ENCODE data around the gene BRS3.

BRS3 gene

DNA sequence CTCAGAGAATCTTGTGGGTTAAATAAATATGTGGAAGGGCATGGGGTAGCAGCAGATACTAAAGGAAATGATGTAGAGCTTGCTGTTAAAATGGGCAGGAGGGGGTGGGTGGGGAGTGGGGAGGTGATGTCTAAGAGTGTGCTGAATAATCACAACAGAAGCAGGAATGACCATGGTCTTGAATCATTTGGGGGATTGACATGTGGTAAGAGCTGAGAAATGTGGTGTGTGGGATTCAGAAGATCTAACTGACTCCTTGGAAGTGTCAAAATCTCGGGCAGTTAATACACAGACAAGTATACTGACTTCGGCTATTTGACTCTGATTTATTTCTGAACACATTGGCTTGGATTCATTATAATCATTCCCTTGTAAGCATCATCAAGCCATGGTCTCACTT lies 51.1 kb downstream of the BRS3 start:
- H3K79me2 ChIP-seq (ENCODE audit: insufficient read depth, low read depth) = no peaks in the 10 kb centered on the region
- H4K20me1 ChIP-seq (ENCODE audit: insufficient read depth) = no peaks in the 10 kb centered on the region
- no peaks in the 10 kb centered on the region for H3K4me1 ChIP-seq (ENCODE audit: low read depth, poor library complexity, severe bottlenecking)
- H2AFZ ChIP-seq (ENCODE audit: low read depth) = no peak overlapping the region
- TF ChIP-seq, protein P1, sequence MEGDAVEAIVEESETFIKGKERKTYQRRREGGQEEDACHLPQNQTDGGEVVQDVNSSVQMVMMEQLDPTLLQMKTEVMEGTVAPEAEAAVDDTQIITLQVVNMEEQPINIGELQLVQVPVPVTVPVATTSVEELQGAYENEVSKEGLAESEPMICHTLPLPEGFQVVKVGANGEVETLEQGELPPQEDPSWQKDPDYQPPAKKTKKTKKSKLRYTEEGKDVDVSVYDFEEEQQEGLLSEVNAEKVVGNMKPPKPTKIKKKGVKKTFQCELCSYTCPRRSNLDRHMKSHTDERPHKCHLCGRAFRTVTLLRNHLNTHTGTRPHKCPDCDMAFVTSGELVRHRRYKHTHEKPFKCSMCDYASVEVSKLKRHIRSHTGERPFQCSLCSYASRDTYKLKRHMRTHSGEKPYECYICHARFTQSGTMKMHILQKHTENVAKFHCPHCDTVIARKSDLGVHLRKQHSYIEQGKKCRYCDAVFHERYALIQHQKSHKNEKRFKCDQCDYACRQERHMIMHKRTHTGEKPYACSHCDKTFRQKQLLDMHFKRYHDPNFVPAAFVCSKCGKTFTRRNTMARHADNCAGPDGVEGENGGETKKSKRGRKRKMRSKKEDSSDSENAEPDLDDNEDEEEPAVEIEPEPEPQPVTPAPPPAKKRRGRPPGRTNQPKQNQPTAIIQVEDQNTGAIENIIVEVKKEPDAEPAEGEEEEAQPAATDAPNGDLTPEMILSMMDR (conservative IDR thresholded peaks at IDR 0.05; ENCODE audit: low read depth, low read length) = no peak
- no peak overlapping the region for H3K27ac ChIP-seq
- H3K9ac ChIP-seq = no peak overlapping the region
- no peak overlapping the region for H3K4me2 ChIP-seq
- no peak overlapping the region for H3K4me3 ChIP-seq (IDR thresholded peaks at IDR 0.05; ENCODE audit: insufficient read depth, low read depth, low read length)
- H3K27me3 ChIP-seq (ENCODE audit: insufficient read depth, low read depth) = no peaks in the 10 kb centered on the region
- no peaks in the 10 kb centered on the region for H3K36me3 ChIP-seq (ENCODE audit: insufficient read depth)

- no peaks in the 10 kb centered on the region for H3K79me2 ChIP-seq (ENCODE audit: insufficient read depth, low read depth)
- H3K27me3 ChIP-seq (ENCODE audit: insufficient read depth, low read depth) = no peaks in the 10 kb centered on the region
- no peak overlapping the region for H3K9ac ChIP-seq
- H3K4me3 ChIP-seq (IDR thresholded peaks at IDR 0.05; ENCODE audit: insufficient read depth, low read depth, low read length) = no peak overlapping the region
- TF ChIP-seq, protein P1 (conservative IDR thresholded peaks at IDR 0.05; ENCODE audit: low read depth, low read length) = no peak
- no peaks in the 10 kb centered on the region for H3K36me3 ChIP-seq (ENCODE audit: insufficient read depth)
- no peak overlapping the region for H3K4me2 ChIP-seq
- no peaks in the 10 kb centered on the region for H4K20me1 ChIP-seq (ENCODE audit: insufficient read depth)
- H3K4me1 ChIP-seq (ENCODE audit: low read depth, poor library complexity, severe bottlenecking) = no peaks in the 10 kb centered on the region
- no peak overlapping the region for H3K27ac ChIP-seq
- no peak overlapping the region for H2AFZ ChIP-seq (ENCODE audit: low read depth)
Observed at GRCh38 chrX:136540226-136540625, 52.5 kb downstream of the BRS3 start.

GRCh38 chrX:136541294-136541693 lies 53.5 kb downstream of the BRS3 start:
- Histone ChIP-seq H3K4me2 (no peak overlapping the region), H3K36me3 (ENCODE audit: insufficient read depth) (no peaks in the 10 kb centered on the region), H3K79me2 (ENCODE audit: insufficient read depth, low read depth) (no peaks in the 10 kb centered on the region), H3K27me3 (ENCODE audit: insufficient read depth, low read depth) (no peaks in the 10 kb centered on the region), H3K27ac (no peak overlapping the region), H3K4me1 (ENCODE audit: low read depth, poor library complexity, severe bottlenecking) (no peaks in the 10 kb centered on the region), H4K20me1 (ENCODE audit: insufficient read depth) (no peaks in the 10 kb centered on the region), H2AFZ (ENCODE audit: low read depth) (no peak overlapping the region), H3K9ac (no peak overlapping the region), H3K4me3 (IDR thresholded peaks at IDR 0.05; ENCODE audit: insufficient read depth, low read depth, low read length) (no peak overlapping the region)
- TF ChIP-seq, protein P1 (conservative IDR thresholded peaks at IDR 0.05; ENCODE audit: low read depth, low read length) = no peak

- no peaks in the 10 kb centered on the region for H3K36me3 ChIP-seq (ENCODE audit: insufficient read depth)
- no peak overlapping the region for H3K4me3 ChIP-seq (IDR thresholded peaks at IDR 0.05; ENCODE audit: insufficient read depth, low read depth, low read length)
- no peak overlapping the region for H2AFZ ChIP-seq (ENCODE audit: low read depth)
- H3K4me1 ChIP-seq (ENCODE audit: low read depth, poor library complexity, severe bottlenecking) = no peaks in the 10 kb centered on the region
- TF ChIP-seq, protein P1 (conservative IDR thresholded peaks at IDR 0.05; ENCODE audit: low read depth, low read length) = no peak
- H4K20me1 ChIP-seq (ENCODE audit: insufficient read depth) = no peaks in the 10 kb centered on the region
- H3K9ac ChIP-seq = no peak overlapping the region
- no peak overlapping the region for H3K4me2 ChIP-seq
- H3K79me2 ChIP-seq (ENCODE audit: insufficient read depth, low read depth) = no peaks in the 10 kb centered on the region
- no peaks in the 10 kb centered on the region for H3K27me3 ChIP-seq (ENCODE audit: insufficient read depth, low read depth)
- no peak overlapping the region for H3K27ac ChIP-seq
Observed at GRCh38 chrX:136542281-136542680, 54.5 kb downstream of the BRS3 start.
